ENCODE results near the gene SYTL1. TPM values are rescaled to one million over a fixed set of nuclear protein-coding genes. Genes with fewer than 3 reads are reported as not detected.

The SYTL1 gene
- total RNA-seq, 2 experiments from 2014 or later: 124 to 136 TPM

DNA sequence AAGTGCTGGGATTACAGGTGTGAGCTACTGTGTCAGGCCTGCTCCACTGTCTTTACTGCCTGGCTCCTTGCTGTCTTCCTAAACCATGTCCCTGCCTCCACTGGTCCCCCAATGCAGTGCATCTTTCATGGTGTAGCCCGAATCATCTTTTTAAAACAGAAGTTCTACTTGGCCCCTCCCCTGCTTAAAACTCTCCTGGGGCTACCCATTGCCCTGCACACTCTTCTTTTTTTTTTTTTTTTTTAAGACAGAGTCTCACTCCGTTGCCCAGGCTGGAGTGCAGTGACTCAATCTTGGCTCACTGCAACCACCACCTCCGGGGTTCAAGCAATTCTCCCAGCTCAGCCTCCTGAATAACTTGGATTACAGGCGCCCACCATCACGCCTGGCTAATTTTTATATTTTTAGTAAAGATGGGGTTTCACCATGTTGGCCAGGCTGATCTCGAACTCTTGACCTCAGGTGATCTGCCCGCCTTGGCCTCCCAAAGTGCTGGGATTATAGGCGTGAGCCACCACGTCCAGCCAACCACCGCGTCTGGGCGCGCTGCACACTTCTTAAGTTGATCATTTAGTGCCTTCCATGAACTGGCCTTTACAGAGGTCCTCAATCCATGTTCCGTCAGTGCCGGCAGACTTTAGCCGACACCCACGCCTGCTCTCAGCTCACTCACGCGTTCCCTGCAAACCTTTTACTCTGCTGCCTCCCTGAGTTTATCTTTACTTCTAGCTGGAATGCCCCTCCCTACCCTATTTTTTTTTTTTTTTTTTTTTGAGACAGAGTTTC lies 30.4 kb downstream of the SYTL1 start:
- ChIA-PET POLR2A (interaction anchor here (1.1 kb wide), 1 partner anchor 9 kb away, joined by 3 read pairs; no protein-coding TSS in a partner anchor), CTCF (interaction anchor here (0.7 to 1.7 kb wide), 4 partner anchors 16 to 217 kb away, joined by 3 to 6 read pairs (median 3); partner anchors contain the start of gene SLC9A1)
- peaks cover 3% of the 10 kb centered on the region for H3K27me3 Mint-ChIP-seq
- no peaks in the 10 kb centered on the region for H3K9me3 Mint-ChIP-seq
- no peak overlapping the region for H3K4me3 Mint-ChIP-seq
- H3K27ac Mint-ChIP-seq: no peak overlapping the region
- DNase-seq: no peak
- H3K4me1 Mint-ChIP-seq: peaks cover 20% of the 10 kb centered on the region
- H3K36me3 Mint-ChIP-seq (ENCODE audit: low read depth): no peaks in the 10 kb centered on the region

- POLR2A ChIA-PET: interaction anchor here (1.1 kb wide), 1 partner anchor 8 kb away, joined by 3 read pairs; no protein-coding TSS in a partner anchor
- no peak overlapping the region for H3K27ac Mint-ChIP-seq
Measured at GRCh38 chr1:27372808-27373690, 31.2 kb downstream of the SYTL1 start.

GRCh38 chr1:27374362-27375086 lies 32.7 kb downstream of the SYTL1 start, which contains the start of gene FCN3:
FCN3 (minus strand) TSS chr1:27374824; CDS start chr1:27374818, 6 bp downstream.
- no peak for DNase-seq
- ChIA-PET CTCF (no interaction called here), POLR2A (no interaction called here)
- Mint-ChIP-seq H3K4me3 (no peak within 1 kb of the TSS), H3K9me3 (no peaks in the 10 kb centered on the region), H3K27me3 (peaks cover 3% of the 10 kb centered on the region), H3K4me1 (peaks cover 7% of the 10 kb centered on the region), H3K36me3 (ENCODE audit: low read depth) (no peaks in the 10 kb centered on the region), H3K27ac (no peak within 1 kb of the TSS)

More at GRCh38 chr1:27372808-27373690, 31.2 kb downstream of the SYTL1 start:
- no peak for DNase-seq
- Mint-ChIP-seq H3K4me3 (no peak overlapping the region), H3K27me3 (peaks cover 3% of the 10 kb centered on the region), H3K4me1 (peaks cover 15% of the 10 kb centered on the region), H3K9me3 (no peaks in the 10 kb centered on the region), H3K36me3 (ENCODE audit: low read depth) (no peaks in the 10 kb centered on the region)
- CTCF ChIA-PET: interaction anchor here (0.7 to 1.7 kb wide), 3 partner anchors 15 to 218 kb away, joined by 3 to 6 read pairs (median 3); partner anchors contain the start of gene SLC9A1

DNA sequence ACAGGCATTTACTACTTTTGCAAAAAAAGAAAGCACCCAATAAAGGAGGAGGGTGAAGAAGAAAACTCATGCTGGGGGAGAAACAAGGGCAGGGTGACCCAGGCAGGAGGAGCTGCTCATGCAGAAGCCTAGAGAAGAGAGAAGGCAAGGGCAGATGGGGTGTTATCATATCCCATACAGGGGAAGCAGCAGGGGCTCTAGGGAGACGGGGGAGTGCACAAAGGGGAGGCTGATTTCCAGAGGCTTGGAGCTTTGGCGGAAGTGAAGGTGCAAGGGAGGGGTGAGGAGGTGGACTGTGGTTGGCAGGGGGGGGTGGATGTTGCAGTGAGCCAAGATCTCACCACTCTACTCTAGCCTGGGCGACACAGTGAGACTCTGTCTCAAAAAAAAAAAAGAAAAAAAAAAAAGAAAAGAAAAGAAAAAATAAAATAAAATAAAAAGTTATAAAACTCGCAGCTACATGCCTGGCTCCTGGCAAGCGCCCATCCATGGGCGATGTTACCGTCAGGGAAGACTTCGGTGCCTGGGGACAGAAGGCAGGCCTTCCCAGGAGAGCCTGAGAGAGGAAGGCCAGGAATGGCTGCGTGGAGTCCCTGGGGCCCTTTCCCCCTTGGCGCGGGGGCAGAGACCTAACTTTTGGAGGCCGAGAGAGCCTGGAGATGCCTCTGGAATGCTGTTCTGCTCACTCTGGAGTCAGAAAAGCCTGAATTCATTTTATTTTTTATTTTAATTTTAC lies 36.1 kb downstream of the SYTL1 start:
- no peaks in the 10 kb centered on the region for H3K36me3 Mint-ChIP-seq (ENCODE audit: low read depth)
- ChIA-PET POLR2A (interaction anchor here (0.5 to 1.2 kb wide), 2 partner anchors 13 to 18 kb away, joined by 4 to 5 read pairs; no protein-coding TSS in a partner anchor), CTCF (interaction anchor here (0.8 to 1.3 kb wide), 4 partner anchors 9 to 82 kb away, joined by 3 to 4 read pairs (median 3); partner anchors contain the start of gene MAP3K6)
- H3K4me1 Mint-ChIP-seq: no peaks in the 10 kb centered on the region
- H3K27ac Mint-ChIP-seq: no peak overlapping the region
- H3K9me3 Mint-ChIP-seq: no peaks in the 10 kb centered on the region
- H3K27me3 Mint-ChIP-seq: peaks cover 11% of the 10 kb centered on the region
- DNase-seq: no peak
- H3K4me3 Mint-ChIP-seq: no peak overlapping the region

- Mint-ChIP-seq H3K4me1 (no peaks in the 10 kb centered on the region), H3K36me3 (ENCODE audit: low read depth) (no peaks in the 10 kb centered on the region), H3K27ac (no peak overlapping the region), H3K4me3 (no peak overlapping the region), H3K9me3 (no peaks in the 10 kb centered on the region), H3K27me3 (peaks cover 11% of the 10 kb centered on the region)
- CTCF ChIA-PET: interaction anchor here (3.1 kb wide), 1 partner anchor 14 kb away, joined by 15 read pairs; the partner anchor contains the start of gene MAP3K6
- POLR2A ChIA-PET: interaction anchor here (1.0 kb wide), 1 partner anchor 13 kb away, joined by 3 read pairs; the partner anchor contains the start of gene MAP3K6
- DNase-seq: no peak
Measured at GRCh38 chr1:27379564-27380122, 37.8 kb downstream of the SYTL1 start.

GRCh38 chr1:27380224-27380623 lies 38.4 kb downstream of the SYTL1 start:
- POLR2A ChIA-PET: no interaction called here
- Mint-ChIP-seq H3K36me3 (ENCODE audit: low read depth) (no peaks in the 10 kb centered on the region), H3K27me3 (peaks cover 11% of the 10 kb centered on the region), H3K4me1 (no peaks in the 10 kb centered on the region), H3K9me3 (no peaks in the 10 kb centered on the region), H3K4me3 (no peak overlapping the region), H3K27ac (no peak overlapping the region)
- CTCF ChIA-PET: interaction anchor here (3.1 kb wide), 1 partner anchor 14 kb away, joined by 15 read pairs; the partner anchor contains the start of gene MAP3K6
- DNase-seq: no peak

DNA sequence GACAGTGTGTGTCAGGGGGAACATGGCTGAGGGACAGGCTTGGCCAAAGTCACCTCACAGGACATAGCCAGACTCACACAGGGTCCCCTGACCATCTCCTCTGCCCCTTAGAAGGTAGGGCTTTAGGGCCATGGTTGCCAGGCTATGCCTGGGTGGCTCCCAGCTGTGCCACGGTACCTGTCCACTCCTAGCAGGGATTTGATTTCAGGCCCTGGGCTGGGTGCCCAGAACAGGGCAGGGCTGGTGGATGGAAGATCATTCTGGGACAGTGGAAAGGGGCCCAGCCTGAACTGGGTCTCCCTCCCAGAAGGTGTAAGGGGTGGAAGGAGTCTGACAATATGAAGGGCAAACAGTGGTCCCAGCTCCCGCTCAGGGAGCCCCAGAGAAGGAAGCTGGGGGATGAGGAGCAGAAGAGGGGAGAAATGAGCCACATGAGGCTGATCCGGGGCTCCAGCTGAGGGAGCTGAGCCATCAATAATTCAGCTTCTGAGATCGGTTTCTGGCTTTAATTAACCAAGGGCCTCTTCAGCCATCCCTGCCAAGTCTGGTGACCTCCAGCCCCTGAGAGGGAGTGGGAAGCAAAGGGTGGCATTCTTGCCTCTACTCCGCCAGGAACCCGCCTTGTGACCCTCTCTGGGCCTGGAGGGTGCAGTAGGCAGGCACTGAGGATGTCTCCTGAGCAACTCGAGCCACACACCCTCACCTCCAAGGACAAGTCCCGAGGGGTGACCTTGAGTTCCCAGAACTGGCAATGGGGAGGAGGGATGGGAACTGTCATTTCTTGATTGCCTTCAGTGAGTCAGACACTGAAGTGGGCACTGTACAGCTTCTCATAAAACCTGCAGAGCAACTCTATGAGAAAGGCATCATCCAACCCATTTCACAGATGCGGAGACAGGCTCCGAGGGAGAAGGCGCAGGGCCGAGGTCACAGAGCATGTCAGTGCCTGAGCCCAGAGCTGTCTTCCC lies 39.2 kb downstream of the SYTL1 start:
- no peak for DNase-seq
- ChIA-PET POLR2A (interaction anchor here (1.0 to 1.5 kb wide), 2 partner anchors 9 to 11 kb away, joined by 3 to 4 read pairs; no protein-coding TSS in a partner anchor), CTCF (interaction anchor here (0.5 to 8.9 kb wide), 7 partner anchors 10 to 289 kb away, joined by 3 to 123 read pairs (median 6); partner anchors contain the start of gene MAP3K6)
- H3K4me1 Mint-ChIP-seq: no peaks in the 10 kb centered on the region
- no peak overlapping the region for H3K27ac Mint-ChIP-seq
- H3K36me3 Mint-ChIP-seq (ENCODE audit: low read depth): no peaks in the 10 kb centered on the region
- peaks cover 8% of the 10 kb centered on the region for H3K27me3 Mint-ChIP-seq
- H3K4me3 Mint-ChIP-seq: no peak overlapping the region
- no peaks in the 10 kb centered on the region for H3K9me3 Mint-ChIP-seq

- H3K4me3 Mint-ChIP-seq: no peak overlapping the region
- POLR2A ChIA-PET: interaction anchor here (1.2 to 1.5 kb wide), 2 partner anchors 10 to 17 kb away, joined by 3 to 4 read pairs; no protein-coding TSS in a partner anchor
Measured at GRCh38 chr1:27381969-27382762, 40.3 kb downstream of the SYTL1 start.

DNA sequence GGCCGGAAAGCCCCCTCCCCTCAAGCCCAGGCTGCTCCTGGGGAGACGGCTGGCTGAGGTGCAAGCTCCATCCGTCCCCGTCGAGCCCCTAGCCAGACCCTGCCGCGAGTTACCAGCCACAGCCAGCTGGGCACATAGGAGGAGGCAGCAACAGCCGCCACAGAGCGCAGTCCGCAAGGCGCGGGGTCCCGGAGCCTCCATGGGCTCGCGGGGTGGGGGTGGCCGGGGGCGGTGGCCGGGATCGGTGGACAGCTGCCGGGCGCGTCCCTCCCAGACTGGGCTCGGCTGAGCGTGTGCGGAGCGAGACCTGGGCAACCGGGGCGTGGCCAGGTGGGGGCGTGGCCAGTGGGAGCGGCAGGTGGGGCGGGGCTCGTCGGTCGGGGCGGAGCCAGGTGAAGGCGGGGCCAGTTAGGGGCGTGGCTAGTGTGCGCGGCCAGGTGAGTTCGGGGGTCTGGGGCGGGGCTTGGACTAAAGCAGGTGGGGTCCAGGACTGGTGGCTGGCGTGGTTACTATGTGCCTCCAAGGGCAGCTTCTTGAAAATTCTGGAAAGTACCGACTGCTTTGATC lies 41.3 kb downstream of the SYTL1 start, which contains the start of gene CD164L2:
Gene CD164L2 (minus strand): TSS at position 295 of the 567 bp plus-strand sequence. CDS start 94 bp downstream, at position 201.
- no peak within 1 kb of the TSS for H3K27ac Mint-ChIP-seq
- no peaks in the 10 kb centered on the region for H3K36me3 Mint-ChIP-seq (ENCODE audit: low read depth)
- DNase-seq: peak; percentile 53
- no peak within 1 kb of the TSS for H3K4me3 Mint-ChIP-seq
- CTCF ChIA-PET: interaction anchor here (0.9 to 8.9 kb wide), 4 partner anchors 12 to 83 kb away, joined by 3 to 123 read pairs (median 10); partner anchors contain the start of gene MAP3K6
- no peaks in the 10 kb centered on the region for H3K4me1 Mint-ChIP-seq
- no peaks in the 10 kb centered on the region for H3K9me3 Mint-ChIP-seq
- peaks cover 15% of the 10 kb centered on the region for H3K27me3 Mint-ChIP-seq
- POLR2A ChIA-PET: interaction anchor here (1.2 to 1.5 kb wide), 2 partner anchors 9 to 18 kb away, joined by 3 to 4 read pairs; no protein-coding TSS in a partner anchor

More at GRCh38 chr1:27381969-27382762, 40.3 kb downstream of the SYTL1 start:
- no peaks in the 10 kb centered on the region for H3K9me3 Mint-ChIP-seq
- H3K36me3 Mint-ChIP-seq (ENCODE audit: low read depth): no peaks in the 10 kb centered on the region
- no peaks in the 10 kb centered on the region for H3K4me1 Mint-ChIP-seq
- H3K27ac Mint-ChIP-seq: no peak overlapping the region
- DNase-seq: no peak
- peaks cover 15% of the 10 kb centered on the region for H3K27me3 Mint-ChIP-seq
- CTCF ChIA-PET: interaction anchor here (0.9 to 8.9 kb wide), 7 partner anchors 9 to 288 kb away, joined by 3 to 123 read pairs (median 6); partner anchors contain the start of gene MAP3K6
